IPS DF 19.7 (cell line): ENCODE data around the gene OR9A2.

ENCODE experiments used
- DNase-seq: peaks from one replicate; pipeline ENCODE4 v3.0.0-alpha.2; 2013; ENCODE audit warnings: low read depth, low spot score

The OR9A2 gene

GRCh38 chr7:143027032-143027431 is at the start of gene OR9A2:
TSS of gene OR9A2 (minus strand) at chr7:143027132. CDS start at chr7:143027132, 0 bp downstream.
- no peak for DNase-seq

- DNase-seq: no peak
Observed at GRCh38 chr7:143074141-143074540, 47.2 kb upstream of the OR9A2 start.

- no peak for DNase-seq
Observed at GRCh38 chr7:143073556-143073955, 46.6 kb upstream of the OR9A2 start.

- DNase-seq: no peak
Observed at GRCh38 chr7:143069912-143070500, 43.1 kb upstream of the OR9A2 start.

GRCh38 chr7:143068446-143068845 is 41.5 kb upstream of the OR9A2 start:
- DNase-seq: no peak

GRCh38 chr7:143063741-143064140 is 36.8 kb upstream of the OR9A2 start:
- no peak for DNase-seq

DNA sequence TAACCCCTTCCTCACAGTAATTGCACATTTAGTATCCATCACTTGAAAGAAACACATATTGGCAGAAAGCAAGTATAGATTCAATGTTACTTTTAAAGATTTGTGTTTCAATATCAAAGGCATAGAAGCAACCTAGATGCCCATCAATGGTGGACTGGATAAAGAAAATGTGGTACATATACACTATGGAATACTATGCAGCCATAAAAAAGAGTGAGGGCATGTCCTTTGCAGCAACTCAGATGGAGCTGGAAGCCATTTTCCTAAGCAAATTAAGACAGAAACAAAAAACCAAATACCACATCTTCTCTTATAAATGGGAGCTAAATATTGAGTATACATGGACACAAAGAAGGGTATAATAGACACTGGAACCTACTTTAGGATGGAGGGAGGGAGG is 28.8 kb upstream of the OR9A2 start:
- no peak for DNase-seq

DNA sequence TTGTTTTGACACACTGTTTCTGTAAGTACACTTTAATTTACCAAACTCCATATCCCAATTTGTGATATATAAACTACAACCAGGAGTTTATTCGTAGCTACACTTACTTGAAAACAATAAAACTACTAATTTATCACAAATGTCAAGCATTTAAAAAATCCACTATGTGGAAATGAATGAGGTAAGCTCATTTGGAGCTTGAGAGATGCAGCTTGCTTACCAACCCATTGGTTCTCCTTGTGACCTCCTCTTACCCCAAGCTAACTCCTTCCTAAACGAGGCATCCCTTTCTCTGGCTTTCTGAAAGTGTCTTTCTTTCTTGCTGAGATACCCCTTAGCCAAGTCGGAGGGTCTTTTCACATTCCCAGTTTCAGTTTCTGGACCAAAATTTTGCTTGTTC is 27.7 kb upstream of the OR9A2 start:
- no peak for DNase-seq

DNA sequence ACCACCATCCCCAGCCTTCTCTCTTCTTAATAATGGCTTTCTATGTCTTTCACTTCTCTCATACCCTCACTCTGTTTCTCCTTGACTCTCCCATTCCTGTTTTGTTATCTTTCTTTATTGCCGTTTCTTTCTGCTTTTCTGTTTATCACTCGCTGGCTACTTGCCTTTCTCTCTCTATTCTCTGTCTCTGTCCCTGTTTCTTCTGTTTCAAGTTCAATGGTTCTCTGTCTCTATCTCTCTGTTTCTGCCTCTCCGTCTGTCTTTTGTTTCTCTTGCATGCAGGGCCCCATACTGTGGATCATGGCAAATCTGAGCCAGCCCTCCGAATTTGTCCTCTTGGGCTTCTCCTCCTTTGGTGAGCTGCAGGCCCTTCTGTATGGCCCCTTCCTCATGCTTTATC is 25.1 kb upstream of the OR9A2 start, which contains the start of gene OR6V1:
TSS of gene OR6V1 (plus strand) at position 301 of the 400 bp plus-strand sequence. CDS start at position 301, 0 bp downstream.
- no peak for DNase-seq

DNA sequence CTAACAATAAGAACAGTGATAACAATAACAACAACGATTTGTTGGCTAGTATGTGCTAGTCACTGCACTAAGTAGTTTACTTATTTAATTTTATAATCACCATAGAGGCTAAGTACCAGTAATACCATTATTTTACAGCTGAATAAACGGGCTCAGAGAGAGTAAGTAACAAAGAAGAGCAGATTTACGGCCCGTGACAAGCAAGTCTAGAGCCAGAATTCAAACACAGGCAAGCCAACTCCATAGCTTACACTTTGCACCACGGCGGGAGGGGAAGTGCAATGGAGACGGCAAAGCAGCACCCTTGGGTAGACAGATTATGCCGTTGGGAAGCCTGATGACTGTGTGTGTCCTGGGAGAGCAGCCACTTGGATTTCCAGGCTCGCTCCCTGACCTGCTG is 24.0 kb upstream of the OR9A2 start:
- DNase-seq: no peak

DNA sequence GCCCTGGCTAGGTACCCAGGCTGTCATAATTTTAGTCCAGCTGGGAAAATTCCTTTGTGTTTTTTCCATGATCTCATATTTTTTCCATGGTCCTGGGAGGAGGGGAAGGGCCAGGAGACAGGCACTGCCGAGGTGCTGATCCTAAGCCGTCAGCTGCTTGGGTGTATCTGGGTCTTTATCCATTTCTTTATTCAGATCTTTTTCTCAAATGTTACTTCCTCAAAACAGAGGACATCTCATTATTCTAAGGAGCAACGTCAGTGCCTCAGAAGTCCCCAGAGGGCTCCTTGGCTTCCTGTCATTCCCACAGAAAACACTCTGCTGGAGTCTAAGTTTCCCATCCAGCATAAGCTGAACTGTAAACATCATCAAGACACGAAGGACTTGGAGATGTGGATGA is 22.4 kb upstream of the OR9A2 start:
- DNase-seq: no peak

DNA sequence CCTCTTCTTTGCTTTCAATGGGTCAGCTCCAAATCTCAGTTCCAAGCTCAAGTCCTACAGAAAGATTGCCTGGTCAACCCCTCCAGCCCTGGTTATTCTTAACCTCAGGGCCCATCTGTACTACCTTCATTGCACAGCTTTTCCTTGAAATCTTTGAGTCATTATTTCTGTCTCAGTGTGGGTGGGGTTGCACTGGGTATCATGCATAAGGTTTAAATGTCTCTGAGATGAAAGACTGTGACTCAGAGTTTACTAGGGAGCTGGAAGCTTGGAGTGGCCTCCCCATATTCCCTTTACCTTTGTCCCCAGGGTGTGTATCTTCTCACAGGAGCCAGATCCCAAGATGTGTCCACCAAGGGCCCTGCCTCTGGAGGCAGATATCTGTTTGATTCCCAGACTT is 21.9 kb upstream of the OR9A2 start:
- no peak for DNase-seq

DNA sequence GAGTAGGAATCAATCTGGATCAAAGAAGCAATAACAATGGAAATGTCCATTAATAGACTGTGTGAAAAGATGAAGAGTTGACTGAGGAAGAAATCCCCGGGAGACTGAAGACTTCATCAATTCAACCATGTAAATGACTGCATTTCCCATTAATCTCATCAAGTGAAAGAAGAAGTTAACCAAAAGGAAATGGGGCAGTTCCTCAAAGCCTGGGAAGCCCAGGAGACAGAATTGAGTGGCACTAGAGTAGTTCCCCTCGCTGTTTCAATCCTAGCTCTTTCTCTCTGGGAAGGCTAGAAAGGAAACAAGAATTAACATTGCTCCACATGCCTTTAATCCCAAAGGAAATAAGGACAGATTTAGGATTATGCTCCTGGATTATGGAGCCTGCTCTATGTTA is 20.4 kb upstream of the OR9A2 start:
- DNase-seq: no peak

DNA sequence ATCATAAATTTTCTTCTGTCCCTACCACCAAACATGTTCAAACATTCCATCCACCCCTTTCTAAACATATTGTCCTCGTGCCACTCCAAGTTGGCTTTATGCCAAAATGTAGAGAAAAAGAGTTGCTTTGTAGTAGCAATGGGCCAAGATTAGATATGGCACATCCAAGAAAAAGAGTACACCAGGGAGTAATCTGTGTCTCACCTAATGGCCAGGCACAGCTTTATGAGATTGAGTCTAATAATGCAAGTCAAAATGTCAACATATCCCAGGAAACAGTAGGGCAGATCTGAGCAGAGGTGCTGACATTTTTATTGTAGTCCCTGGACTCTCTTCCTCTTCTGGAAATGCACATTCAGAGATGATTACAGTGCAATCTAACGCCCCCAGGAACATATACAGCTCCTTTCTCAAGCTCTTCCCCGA is 19.5 kb upstream of the OR9A2 start:
- no peak for DNase-seq

- DNase-seq: no peak
Observed at GRCh38 chr7:143043391-143043790, 16.5 kb upstream of the OR9A2 start.

DNA sequence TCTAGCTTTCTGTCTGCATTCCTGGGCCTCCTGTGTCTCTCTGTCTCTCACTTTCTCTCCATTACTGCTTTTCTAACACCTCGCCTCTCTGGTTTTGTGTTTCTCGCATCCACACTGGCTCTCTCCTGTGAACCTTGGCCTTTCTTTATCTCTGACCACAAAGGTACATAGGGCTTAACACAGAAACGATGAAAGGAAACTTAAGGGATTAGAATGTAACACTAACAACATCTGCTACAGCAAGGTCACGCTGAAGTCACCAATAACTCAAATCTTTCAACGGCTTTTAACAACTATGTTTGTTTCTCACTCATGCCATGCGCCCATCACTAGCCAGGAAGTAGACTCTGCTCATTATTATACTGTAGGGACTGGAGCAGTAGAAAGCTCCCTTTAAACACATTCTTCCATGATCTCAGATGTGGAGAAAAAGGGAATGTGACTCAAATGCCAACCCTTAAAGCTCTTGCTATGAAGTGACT is 15.9 kb upstream of the OR9A2 start:
- no peak for DNase-seq

DNA sequence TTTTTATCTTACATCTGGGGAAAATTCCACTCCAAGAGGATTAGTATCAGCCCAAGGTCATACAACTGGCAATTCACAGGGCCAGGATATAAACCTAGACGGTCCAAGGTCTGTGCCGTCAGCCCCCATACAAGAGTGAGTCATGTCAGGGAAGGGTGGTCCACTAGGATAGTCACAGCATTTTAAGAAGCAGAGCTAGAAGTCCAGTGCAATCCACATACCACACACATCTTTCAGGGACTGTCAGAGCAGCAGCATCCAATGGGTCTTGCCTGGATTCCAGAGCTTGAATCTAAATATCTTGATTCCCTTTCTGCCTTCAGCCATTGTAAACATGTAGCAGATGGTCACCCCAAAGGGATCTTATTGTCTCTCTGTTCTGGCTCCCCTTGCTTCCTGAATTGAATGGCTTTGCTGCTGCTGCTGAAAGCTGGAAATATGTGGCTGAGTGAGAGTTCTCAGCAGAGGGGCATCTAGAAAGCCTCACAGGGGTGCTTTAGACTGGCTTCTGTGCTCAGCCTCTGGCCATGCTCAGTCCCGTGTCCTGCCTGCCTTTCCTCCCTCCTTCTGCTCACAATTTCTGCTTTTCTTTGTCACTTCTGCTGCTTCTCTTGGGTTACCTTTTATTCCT is 15.3 kb upstream of the OR9A2 start:
- no peak for DNase-seq

DNA sequence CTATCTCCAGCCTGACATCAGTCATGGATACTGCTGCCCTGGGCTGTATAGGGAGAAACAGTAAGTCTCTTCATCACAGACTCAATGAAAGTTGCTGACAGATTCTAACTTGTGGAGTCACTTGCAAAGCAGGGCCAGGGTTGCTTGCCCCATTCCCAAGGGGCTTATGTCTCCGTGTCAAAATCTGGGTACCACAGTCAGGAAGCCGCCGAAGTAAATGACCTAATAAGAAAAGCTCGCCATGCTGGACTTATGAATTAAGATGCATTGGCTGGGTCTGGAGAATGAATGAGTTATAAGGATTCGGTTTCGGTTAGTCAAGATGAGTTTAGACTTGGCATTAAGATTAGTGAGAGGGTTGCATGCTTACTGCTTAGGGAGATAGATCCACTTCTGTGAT is 14.4 kb upstream of the OR9A2 start:
- DNase-seq: no peak

GRCh38 chr7:143040209-143040715 is 13.3 kb upstream of the OR9A2 start:
- DNase-seq: no peak

GRCh38 chr7:143038635-143039034 is 11.7 kb upstream of the OR9A2 start:
- DNase-seq: no peak

DNA sequence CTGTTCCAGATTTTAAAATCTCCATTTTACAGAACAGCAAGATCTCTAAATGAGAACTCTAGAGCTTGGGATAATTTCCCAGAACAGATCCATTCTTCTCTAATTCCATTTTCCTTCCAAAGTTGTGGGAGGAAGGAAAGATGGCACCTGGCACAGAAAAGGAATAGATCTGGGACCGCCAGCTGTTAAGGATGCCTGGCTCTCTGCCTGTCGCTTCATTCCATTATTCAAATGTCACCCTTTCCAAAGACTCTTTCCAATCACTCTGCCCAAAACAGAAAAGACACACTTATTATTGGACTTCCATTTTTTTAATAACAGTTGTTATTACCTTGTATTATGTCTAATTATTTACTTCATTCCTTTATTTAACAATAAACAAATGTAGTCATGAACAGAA is 751 bp upstream of the OR9A2 start:
- no peak for DNase-seq

DNA sequence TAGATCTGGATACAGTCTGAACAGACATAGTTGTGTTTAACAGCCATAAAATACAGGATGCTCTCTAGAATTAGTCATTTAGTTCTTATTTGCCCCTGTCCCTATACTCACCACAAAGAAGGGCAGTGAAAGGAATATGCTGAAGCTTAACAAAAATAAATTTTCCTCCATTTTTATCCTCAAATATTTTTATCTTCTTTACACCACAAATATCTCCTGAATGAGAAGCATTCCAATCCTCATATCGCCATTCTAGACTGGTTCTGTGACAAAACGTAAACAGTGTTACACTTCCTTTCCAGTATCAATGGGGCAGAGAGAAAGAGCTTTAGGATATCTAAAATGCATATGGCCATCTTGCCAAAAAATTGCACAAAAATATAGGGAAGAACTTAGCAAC is 1.6 kb downstream of the OR9A2 start:
- no peak for DNase-seq

DNA sequence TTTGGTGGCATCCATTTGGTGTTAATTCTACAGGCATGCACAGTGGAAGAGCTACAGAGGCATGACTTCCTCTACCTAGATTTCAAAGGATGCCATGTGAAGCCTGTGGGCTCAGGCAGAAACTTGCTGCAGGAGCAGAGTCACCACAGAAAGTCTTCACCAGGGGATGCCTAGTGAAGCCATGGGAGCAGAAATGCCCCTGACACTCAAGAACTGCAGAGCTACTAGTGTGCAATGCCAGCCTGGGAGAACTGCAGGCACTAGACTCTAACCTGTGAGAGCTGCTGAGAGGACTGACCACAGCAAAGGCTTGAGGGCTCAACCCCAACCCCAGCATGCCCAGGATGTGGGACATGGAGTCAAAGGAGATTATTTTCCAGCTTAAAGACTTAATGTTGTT is 3.9 kb downstream of the OR9A2 start:
- DNase-seq: no peak
